ENCODE measurements around the gene HOXB13. TPM values are rescaled to one million over a fixed set of nuclear protein-coding genes. Genes with fewer than 3 reads are reported as not detected.

The HOXB13 gene
- total and polyA plus RNA-seq, 10 donors = 0.02 TPM; not detected in 9

- no peaks in the 10 kb centered on the region for H3K9me3 ChIP-seq
- DNase-seq = no peak
- intact Hi-C loops (cut with DNase I; ENCODE audit: low total_unique reads) = no loop called here
- H3K27me3 ChIP-seq (replicated peaks in 1 of 7) = peaks cover 13 to 100% (median 81%) of the 10 kb centered on the region in 7 donors
- H3K4me3 ChIP-seq = no peak overlapping the region
- TF ChIP-seq, protein P1, sequence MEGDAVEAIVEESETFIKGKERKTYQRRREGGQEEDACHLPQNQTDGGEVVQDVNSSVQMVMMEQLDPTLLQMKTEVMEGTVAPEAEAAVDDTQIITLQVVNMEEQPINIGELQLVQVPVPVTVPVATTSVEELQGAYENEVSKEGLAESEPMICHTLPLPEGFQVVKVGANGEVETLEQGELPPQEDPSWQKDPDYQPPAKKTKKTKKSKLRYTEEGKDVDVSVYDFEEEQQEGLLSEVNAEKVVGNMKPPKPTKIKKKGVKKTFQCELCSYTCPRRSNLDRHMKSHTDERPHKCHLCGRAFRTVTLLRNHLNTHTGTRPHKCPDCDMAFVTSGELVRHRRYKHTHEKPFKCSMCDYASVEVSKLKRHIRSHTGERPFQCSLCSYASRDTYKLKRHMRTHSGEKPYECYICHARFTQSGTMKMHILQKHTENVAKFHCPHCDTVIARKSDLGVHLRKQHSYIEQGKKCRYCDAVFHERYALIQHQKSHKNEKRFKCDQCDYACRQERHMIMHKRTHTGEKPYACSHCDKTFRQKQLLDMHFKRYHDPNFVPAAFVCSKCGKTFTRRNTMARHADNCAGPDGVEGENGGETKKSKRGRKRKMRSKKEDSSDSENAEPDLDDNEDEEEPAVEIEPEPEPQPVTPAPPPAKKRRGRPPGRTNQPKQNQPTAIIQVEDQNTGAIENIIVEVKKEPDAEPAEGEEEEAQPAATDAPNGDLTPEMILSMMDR (IDR thresholded peaks at IDR 0.05 in 8 of 11, conservative IDR thresholded peaks at IDR 0.05 in 3 of 11) = no peak
- TF ChIP-seq POLR2AphosphoS5 (IDR thresholded peaks at IDR 0.05) (no peak), POLR2A (IDR thresholded peaks at IDR 0.05) (no peak)
- no peak overlapping the region for H3K27ac ChIP-seq
- peaks cover 4 to 21% (median 18%) of the 10 kb centered on the region in 6 donors for H3K4me1 ChIP-seq
- H3K36me3 ChIP-seq = no peaks in the 10 kb centered on the region
- WGBS, 5 donors = 43 to 52% (median 46%) methylated on average over 5 of the region's 5 CpGs
These were observed 12.8 kb downstream of the HOXB13 start for GRCh38 chr17:48715496-48716399.

GRCh38 chr17:48711128-48711527, 17.4 kb downstream of the HOXB13 start:
- TF ChIP-seq, protein P1 (IDR thresholded peaks at IDR 0.05 in 8 of 11, conservative IDR thresholded peaks at IDR 0.05 in 3 of 11) = no peak
- TF ChIP-seq POLR2AphosphoS5 (IDR thresholded peaks at IDR 0.05) = no peak
- 66 to 75% (median 70%) methylated on average over 4 of the region's 4 CpGs for WGBS, 5 donors
- no peak overlapping the region for H3K4me3 ChIP-seq
- H3K36me3 ChIP-seq = no peaks in the 10 kb centered on the region
- no peak overlapping the region for H3K27ac ChIP-seq
- H3K27me3 ChIP-seq (replicated peaks in 1 of 7) = peaks cover 0 to 100% (median 48%) of the 10 kb centered on the region in 7 donors
- no peaks in the 10 kb centered on the region for H3K4me1 ChIP-seq
- H3K9me3 ChIP-seq = no peaks in the 10 kb centered on the region
- no peak for DNase-seq
- intact Hi-C loops (cut with DNase I; ENCODE audit: low total_unique reads) = no loop called here

GRCh38 chr17:48704361-48705248, 23.9 kb downstream of the HOXB13 start:
- TF ChIP-seq, protein P1 (IDR thresholded peaks at IDR 0.05 in 8 of 11, conservative IDR thresholded peaks at IDR 0.05 in 3 of 11) = no peak
- TF ChIP-seq POLR2AphosphoS5 (IDR thresholded peaks at IDR 0.05) (no peak), POLR2A (IDR thresholded peaks at IDR 0.05) (no peak)
- H3K9me3 ChIP-seq = no peaks in the 10 kb centered on the region
- no peak overlapping the region for H3K4me3 ChIP-seq
- peaks cover 0 to 100% (median 46%) of the 10 kb centered on the region in 7 donors for H3K27me3 ChIP-seq (replicated peaks in 1 of 7)
- H3K4me1 ChIP-seq = no peaks in the 10 kb centered on the region
- H3K36me3 ChIP-seq = no peaks in the 10 kb centered on the region
- no peak for DNase-seq
- no peak overlapping the region for H3K27ac ChIP-seq
- WGBS, 5 donors = 76 to 83% (median 79%) methylated on average over 11 of the region's 11 CpGs
- intact Hi-C loops (cut with DNase I; ENCODE audit: low total_unique reads) = no loop called here
